Calu3 (cell line): ENCODE results near the gene ENHO. TPM values are rescaled to one million over a fixed set of nuclear protein-coding genes. Genes with fewer than 3 reads are reported as not detected.

Experiments used
- BruUV-seq: library from RNA; stranded (reverse); fragments of 400-500 nt; replicated peaks from 2 replicates; lab custom pipeline; 2021; lab: Mats Ljungman, UMichigan
- CTCF ChIA-PET: fragments of 300-600 bp; sonication (Branson Sonifier 250); formaldehyde crosslinking; loops from one replicate; lab custom pipeline; 2022; ENCODE audit warnings: antibody characterized with exemption; lab: Charles Lee
- DNase-seq: peaks from one replicate; pipeline ENCODE4 v3.0.0; 2022
- H3K27ac Mint-ChIP-seq: one replicate; pipeline ENCODE4 v1.8.0; 2022; ENCODE audit warnings: mixed read lengths; ENCODE audit not compliant: unreplicated experiment
- H3K27me3 Mint-ChIP-seq: one replicate; pipeline ENCODE4 v1.8.0; 2022; ENCODE audit warnings: mixed read lengths; ENCODE audit not compliant: unreplicated experiment
- H3K36me3 Mint-ChIP-seq: one replicate; pipeline ENCODE4 v1.8.0; 2022; ENCODE audit warnings: mild to moderate bottlenecking, moderate library complexity, mixed read lengths; ENCODE audit not compliant: insufficient read depth, unreplicated experiment
- H3K4me1 Mint-ChIP-seq: one replicate; pipeline ENCODE4 v1.8.0; 2022; ENCODE audit warnings: mild to moderate bottlenecking, low read depth, mixed read lengths; ENCODE audit not compliant: unreplicated experiment
- H3K4me3 Mint-ChIP-seq: one replicate; pipeline ENCODE4 v1.8.0; 2022; ENCODE audit warnings: mild to moderate bottlenecking, low read depth, moderate library complexity, mixed read lengths; ENCODE audit not compliant: unreplicated experiment
- H3K9me3 Mint-ChIP-seq: one replicate; pipeline ENCODE4 v1.8.0; 2022; ENCODE audit warnings: low read depth, mixed read lengths; ENCODE audit not compliant: unreplicated experiment
- intact Hi-C: fragments of 100-400 bp; cut with micrococcal nuclease; formaldehyde crosslinking; loops from one replicate; pipeline ENCODE4 v1.10.0; 2022; ENCODE audit not compliant: unreplicated experiment
- total RNA-seq: library from RNA; stranded (reverse); gene quantifications from 2 replicates; pipeline ENCODE4 v1.2.3, GENCODE V29; 2022
- TF ChIP-seq, protein P1 (sequence below): fragments of 200-600 bp; IDR thresholded peaks from one replicate; pipeline ENCODE4 v1.8.0; 2022; ENCODE audit warnings: antibody characterized with exemption; ENCODE audit not compliant: unreplicated experiment

ENHO gene
- total RNA-seq, 1 experiment from 2014 or later = not detected

DNA sequence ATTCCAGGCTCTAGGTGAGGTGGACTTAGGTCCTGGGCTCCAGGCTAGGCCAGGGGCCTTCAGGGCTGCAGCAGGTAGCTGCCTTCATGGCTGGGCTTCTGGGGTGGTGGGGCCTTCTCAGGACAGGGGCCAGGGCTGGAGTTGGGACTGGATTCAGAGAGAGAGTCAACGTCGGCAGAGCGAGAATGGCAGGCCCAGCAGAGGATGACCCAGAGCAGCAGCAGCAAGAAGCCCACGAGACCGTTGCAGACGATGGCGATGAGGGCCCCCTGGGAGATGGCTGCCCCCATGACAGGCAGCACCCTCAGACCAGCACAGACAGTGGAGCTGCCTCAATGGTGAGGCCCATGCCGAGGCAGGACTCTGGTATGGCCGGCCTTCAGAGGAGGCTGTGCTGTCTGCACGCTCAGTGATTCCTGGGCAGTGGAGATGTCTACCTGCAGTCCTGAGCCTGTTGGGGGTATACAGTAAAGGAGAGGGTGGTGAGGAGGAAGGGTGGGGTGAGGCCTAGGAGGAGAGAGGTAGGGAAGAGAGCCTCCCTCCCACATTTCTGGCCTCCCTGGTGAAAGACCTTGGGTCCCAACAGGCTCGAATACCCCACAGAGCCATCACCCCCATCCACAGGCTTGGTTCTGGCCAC, 1.3 kb downstream of the ENHO start:
- Mint-ChIP-seq H3K27ac (no peak overlapping the region), H3K4me3 (no peak overlapping the region), H3K4me1 (peaks cover 9% of the 10 kb centered on the region), H3K27me3 (peaks cover 88% of the 10 kb centered on the region), H3K36me3 (no peaks in the 10 kb centered on the region), H3K9me3 (no peaks in the 10 kb centered on the region)
- intact Hi-C loops = no loop called here
- CTCF ChIA-PET = interaction anchor here (0.6 kb wide), 1 partner anchor 502 kb away, joined by 4 read pairs; no protein-coding TSS in a partner anchor
- BruUV-seq = no TSS peak
- no peak for DNase-seq
- TF ChIP-seq, protein P1, sequence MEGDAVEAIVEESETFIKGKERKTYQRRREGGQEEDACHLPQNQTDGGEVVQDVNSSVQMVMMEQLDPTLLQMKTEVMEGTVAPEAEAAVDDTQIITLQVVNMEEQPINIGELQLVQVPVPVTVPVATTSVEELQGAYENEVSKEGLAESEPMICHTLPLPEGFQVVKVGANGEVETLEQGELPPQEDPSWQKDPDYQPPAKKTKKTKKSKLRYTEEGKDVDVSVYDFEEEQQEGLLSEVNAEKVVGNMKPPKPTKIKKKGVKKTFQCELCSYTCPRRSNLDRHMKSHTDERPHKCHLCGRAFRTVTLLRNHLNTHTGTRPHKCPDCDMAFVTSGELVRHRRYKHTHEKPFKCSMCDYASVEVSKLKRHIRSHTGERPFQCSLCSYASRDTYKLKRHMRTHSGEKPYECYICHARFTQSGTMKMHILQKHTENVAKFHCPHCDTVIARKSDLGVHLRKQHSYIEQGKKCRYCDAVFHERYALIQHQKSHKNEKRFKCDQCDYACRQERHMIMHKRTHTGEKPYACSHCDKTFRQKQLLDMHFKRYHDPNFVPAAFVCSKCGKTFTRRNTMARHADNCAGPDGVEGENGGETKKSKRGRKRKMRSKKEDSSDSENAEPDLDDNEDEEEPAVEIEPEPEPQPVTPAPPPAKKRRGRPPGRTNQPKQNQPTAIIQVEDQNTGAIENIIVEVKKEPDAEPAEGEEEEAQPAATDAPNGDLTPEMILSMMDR = no peak

- H3K4me3 Mint-ChIP-seq = no peak overlapping the region
- intact Hi-C loops = no loop called here
- BruUV-seq = no TSS peak
Measured at GRCh38 chr9:34520505-34521385, 2.0 kb downstream of the ENHO start.

DNA sequence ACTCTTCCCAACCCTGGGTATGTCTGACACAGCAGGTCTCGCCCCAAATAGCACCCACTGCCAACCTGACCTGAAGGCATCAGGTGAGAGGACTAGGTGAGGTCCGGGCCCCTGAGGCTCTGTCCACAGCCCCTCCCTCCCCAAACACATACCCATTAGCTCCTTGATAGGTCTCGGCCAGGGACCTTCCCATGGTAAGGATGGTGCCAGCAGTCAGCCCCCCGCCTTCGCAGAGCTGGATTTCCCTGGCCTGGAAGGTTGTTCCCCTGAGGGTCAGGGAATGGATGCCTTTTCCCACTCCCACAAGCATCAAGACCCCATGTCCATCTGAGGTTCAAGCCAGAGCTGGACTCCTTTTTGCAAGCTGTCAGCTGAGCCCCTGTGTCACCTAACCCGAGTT, 2.7 kb downstream of the ENHO start:
- BruUV-seq = no TSS peak
- Mint-ChIP-seq H3K9me3 (no peaks in the 10 kb centered on the region), H3K4me3 (no peak overlapping the region), H3K4me1 (peaks cover 9% of the 10 kb centered on the region), H3K27me3 (peaks cover 88% of the 10 kb centered on the region), H3K36me3 (no peaks in the 10 kb centered on the region), H3K27ac (no peak overlapping the region)
- DNase-seq = no peak
- intact Hi-C loops = no loop called here
- CTCF ChIA-PET = no interaction called here
- TF ChIP-seq, protein P1 = no peak

More at GRCh38 chr9:34520505-34521385, 2.0 kb downstream of the ENHO start:
- CTCF ChIA-PET = no interaction called here
- TF ChIP-seq, protein P1 = no peak
- no peak overlapping the region for H3K27ac Mint-ChIP-seq
- no peak for DNase-seq
- peaks cover 88% of the 10 kb centered on the region for H3K27me3 Mint-ChIP-seq
- H3K4me1 Mint-ChIP-seq = peaks cover 9% of the 10 kb centered on the region
- no peaks in the 10 kb centered on the region for H3K36me3 Mint-ChIP-seq
- H3K9me3 Mint-ChIP-seq = no peaks in the 10 kb centered on the region

- Mint-ChIP-seq H3K27ac (no peak overlapping the region), H3K27me3 (peaks cover 88% of the 10 kb centered on the region), H3K4me1 (peaks cover 9% of the 10 kb centered on the region), H3K9me3 (no peaks in the 10 kb centered on the region), H3K4me3 (no peak overlapping the region), H3K36me3 (no peaks in the 10 kb centered on the region)
- no TSS peak for BruUV-seq
- no peak for DNase-seq
- intact Hi-C loops = no loop called here
- CTCF ChIA-PET = interaction anchor here (0.7 to 0.9 kb wide), 2 partner anchors 19 to 72 kb away, joined by 3 read pairs; no protein-coding TSS in a partner anchor
- TF ChIP-seq, protein P1 = no peak
Measured at GRCh38 chr9:34519321-34520020, 3.3 kb downstream of the ENHO start.
